ENCODE results near the gene TAGLN3.

The TAGLN3 gene

DNA sequence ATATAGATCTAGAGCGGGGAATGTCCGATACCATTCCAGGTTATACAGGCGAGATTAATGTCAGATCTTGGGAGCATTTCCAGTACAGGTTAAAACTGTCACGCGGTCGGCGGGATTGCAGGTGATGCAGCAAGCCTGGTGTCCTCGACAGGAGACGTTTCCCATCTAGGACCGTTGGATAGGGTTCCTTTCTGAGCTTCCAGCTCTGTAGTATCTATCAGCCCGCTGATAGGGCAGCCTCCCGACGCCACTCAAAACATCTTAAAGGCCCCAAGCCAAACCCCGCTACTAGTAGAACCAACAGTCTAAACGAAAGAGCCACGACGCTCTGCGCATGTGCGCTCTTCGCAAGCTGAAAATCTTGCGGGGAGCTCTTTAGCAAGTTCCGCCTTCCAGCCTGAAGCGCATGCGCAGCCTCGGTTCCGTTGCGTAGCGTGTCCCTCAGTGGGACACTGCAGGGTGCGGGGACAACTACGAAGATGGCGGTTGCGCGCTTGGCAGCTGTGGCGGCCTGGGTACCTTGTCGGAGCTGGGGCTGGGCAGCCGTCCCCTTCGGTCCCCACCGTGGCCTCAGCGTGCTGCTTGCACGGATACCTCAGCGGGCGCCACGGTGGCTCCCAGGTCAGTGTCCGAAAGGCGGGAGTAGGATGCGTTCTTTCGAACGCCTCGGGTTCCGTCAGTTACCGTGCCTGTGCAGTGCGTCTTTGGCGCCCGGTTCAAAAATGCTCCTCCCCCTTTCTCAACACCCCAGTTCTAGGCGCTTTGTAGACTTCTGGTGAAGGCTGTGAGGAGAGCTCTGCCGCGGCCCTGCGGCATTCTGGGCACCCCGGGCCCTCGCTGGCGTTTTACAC is 19.9 kb upstream of the TAGLN3 start, which contains the start of gene ABHD10:
Gene ABHD10 (plus strand): TSS at position 444 of the 851 bp plus-strand sequence. CDS start 36 bp downstream, at position 480.
- DNase-seq (ENCODE audit: low spot score), result peak; percentile 99

DNA sequence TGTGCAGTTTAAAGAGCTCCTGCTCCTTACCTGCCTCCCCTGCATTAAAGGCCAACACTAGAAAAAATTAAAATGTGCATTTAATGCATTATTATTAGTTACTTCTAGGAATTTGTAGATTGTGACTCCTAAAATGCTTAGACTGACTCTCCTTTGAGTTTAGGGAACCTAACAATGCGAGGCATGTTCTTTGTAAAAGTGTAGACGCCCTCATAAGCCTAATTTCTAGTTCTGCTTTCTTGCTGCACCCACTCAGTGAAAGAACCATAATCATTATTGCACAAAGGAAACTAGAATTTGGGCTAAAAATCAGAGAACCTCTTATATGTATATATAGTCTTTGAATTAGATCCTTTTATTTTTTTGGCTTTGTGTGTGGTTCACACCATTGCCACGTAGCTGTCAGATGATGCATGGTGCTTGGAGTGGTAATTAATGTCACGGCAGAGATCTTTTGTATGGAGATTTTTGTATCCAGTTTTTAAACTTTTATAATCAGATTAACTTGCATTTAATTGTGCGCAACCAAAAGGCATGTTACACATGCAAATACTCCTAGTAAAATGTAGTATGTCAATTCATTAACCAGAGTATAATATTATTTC is 19.2 kb upstream of the TAGLN3 start:
- DNase-seq (ENCODE audit: low spot score), result peak; percentile 48

- no peak for DNase-seq (ENCODE audit: low spot score)
Measured at GRCh38 chr3:111980716-111981456, 17.8 kb upstream of the TAGLN3 start.

DNA sequence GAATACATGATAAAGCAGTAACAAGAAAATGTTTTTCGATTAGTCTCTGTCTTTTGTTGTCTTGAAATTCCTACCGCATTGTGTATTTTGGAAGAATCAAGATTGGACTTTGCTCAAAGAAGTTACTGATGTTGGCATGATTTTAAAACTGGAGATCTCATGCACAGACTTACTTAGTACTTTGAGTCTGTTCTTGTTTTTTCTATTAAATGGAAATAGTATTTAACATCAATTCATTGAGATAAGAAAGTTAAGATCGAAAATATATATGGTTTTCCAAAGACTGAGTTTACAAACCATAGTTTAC is 17.3 kb upstream of the TAGLN3 start:
- DNase-seq (ENCODE audit: low spot score), result no peak

DNA sequence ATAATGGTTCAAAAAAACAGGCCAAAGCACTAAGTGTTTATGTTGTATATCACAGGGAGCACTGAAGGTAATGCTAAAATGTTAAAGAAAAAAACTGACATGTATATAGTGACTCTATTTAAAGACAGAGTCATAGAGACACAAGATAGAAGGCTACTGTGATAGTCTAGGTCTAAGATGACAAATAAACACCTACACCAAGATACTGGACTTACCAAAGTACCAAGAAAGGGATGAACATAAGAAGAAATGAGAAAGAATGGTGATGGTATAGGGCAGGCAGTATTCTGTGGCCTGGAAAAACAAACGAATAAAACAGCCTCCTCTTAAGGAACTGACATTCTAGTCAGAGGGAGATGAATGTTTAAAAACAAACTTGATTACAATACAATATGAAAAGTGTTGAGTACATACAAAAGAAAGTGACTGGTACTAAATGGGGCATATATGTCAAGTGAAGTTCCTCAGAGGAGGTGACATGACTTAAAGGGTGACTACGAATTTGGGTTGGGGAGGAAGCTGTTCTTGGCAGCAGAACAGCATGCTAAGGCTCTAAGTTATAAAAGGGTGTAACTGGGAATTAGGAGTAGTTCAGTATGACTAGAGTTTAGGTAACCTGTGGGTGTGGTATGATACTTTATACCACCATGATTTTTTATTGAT is 14.0 kb upstream of the TAGLN3 start:
- DNase-seq (ENCODE audit: low spot score), result no peak

DNA sequence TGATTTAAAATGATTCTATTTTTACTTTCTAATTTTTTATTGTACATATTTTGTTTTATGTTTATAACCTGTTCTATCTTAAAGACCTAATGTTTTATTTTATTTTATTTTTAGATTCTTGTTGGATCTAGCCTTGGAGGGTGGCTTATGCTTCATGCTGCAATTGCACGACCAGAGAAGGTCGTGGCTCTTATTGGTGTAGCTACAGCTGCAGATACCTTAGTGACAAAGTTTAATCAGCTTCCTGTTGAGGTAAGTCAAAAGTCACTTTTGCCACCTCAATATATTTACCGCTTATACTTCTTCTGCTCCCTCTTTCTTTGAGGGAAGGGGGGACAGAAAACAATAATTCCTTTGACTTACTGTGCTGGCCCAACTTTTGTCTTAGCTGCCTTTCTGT is 11.9 kb upstream of the TAGLN3 start:
- DNase-seq (ENCODE audit: low spot score), result no peak

DNA sequence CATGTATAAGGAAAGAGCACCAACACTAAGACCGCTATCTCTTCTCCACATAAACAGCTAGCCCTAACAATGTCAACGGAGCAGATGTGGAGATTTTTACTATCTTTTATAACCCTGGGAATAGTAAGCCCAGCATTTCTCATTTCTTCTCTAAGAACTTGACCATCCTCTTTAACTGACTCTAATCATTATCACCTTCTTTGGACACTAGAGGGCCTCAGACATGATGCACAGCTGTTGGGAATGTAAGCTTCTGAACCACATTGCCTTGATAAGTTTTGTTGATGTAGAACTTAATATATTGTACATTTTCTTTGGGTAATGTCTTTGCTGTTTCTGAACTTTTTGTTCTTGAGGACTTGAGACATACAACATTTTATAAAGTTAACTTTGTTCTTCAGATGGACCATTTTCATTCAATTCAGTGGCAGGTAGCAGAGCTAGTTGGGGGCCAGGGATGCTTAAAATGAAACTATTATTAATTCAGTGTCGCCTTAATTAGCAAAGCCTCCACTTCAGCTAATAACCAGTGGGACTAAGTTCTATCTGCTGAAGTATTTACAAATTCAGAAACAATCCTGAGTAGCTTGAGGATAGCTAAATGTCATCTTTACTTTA is 9.6 kb upstream of the TAGLN3 start:
- DNase-seq (ENCODE audit: low spot score), result peak; percentile 81

DNA sequence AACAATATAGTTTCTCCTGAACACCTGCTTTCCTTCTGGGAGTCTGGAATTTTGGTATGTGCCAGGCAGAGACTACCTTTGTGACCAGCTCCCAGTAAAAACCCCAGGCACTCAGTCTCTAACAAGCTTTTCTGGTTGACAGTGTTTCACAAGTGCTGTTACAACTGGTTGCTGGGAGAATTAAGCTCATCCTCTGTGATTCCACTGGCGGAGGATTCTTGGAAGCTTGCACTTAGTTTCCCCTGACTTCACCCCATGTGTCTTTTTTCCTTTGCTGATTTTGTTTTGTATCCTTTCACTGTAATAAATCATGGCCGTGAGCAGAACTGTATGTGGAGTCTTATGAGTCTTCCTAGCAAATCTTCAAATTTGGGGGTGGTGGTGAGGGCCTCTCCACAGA is 5.7 kb upstream of the TAGLN3 start:
- DNase-seq (ENCODE audit: low spot score), result no peak

DNA sequence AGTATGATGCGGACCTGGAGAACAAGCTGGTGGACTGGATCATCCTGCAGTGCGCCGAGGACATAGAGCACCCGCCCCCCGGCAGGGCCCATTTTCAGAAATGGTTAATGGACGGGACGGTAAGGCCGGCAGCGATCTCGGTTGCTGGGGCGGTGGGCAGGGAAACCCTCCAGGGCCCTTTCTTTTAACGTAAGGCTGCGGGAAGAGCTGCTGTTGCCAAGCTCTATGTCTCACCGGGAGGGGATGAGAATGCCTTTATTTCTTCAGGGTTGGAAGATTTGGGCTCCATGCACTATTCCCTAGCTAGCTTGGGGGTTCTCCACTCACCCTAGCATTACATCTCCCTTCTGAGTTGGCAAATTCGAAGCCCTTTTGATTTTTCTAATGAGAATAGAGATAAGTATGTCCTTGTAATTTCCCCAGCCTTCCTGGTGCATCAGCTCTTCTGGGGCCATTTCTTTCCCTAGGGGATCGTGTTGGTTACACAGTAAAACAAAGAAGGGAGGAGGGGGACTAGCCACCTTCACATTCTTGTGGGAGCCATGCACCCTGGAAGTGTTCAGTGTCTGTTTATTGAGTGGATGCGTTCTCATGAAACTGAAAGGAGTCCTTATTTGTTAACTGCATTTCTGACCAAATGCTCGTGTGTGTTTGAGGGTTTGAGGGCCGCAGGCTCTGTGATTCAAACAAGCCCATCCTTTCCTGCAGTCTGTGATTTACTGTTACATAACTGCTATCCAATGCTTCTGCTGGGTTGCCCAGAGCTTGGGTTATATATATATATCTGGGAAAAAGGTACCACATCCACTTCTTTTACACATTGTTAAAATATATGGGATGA is 982 bp downstream of the TAGLN3 start:
- peak; percentile 84 for DNase-seq (ENCODE audit: low spot score)

DNA sequence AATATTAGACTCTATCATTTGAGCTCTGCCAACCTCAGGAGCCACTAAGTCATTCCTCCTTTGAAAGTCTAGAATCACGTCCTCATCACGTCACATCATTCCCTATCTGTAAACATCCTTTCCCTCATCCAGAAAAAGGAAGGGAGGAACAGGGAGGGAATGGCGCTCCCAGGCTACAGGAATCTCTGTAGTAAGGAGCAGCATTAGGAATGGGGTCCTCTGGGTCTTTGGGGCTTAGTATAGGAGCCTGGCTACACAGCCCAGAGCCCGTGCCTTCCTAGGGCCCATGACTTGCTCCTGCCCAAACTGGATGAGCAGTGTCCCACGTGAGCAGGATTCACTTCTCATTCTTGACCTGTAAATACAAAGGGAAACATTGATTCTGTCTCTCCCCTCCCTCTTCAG is 1.6 kb downstream of the TAGLN3 start:
- DNase-seq (ENCODE audit: low spot score), result peak; percentile 67

DNA sequence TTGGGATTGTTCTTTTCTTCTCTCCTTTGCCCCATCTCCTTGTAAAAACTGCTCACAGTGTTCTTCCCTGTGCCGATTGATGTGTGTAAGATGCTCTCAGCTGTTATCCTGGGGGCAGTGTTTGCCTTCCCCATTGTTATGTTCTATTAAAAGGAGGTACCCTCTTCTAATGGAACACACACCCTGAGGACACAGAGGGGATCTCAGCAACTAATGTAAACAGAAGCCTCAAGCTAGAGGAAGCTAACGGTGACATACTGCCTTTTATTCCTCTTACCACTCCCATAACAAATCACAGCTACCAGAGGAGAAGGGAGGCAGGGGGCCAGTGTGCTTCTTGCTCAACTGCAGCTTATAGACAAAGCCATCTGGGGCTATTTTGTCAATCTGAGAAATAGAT is 2.2 kb downstream of the TAGLN3 start:
- DNase-seq (ENCODE audit: low spot score), result peak; percentile 44

- peak; percentile 59 for DNase-seq (ENCODE audit: low spot score)
Measured at GRCh38 chr3:112001526-112001925, 2.8 kb downstream of the TAGLN3 start.

GRCh38 chr3:112002096-112002971 is 3.6 kb downstream of the TAGLN3 start:
- no peak for DNase-seq (ENCODE audit: low spot score)

DNA sequence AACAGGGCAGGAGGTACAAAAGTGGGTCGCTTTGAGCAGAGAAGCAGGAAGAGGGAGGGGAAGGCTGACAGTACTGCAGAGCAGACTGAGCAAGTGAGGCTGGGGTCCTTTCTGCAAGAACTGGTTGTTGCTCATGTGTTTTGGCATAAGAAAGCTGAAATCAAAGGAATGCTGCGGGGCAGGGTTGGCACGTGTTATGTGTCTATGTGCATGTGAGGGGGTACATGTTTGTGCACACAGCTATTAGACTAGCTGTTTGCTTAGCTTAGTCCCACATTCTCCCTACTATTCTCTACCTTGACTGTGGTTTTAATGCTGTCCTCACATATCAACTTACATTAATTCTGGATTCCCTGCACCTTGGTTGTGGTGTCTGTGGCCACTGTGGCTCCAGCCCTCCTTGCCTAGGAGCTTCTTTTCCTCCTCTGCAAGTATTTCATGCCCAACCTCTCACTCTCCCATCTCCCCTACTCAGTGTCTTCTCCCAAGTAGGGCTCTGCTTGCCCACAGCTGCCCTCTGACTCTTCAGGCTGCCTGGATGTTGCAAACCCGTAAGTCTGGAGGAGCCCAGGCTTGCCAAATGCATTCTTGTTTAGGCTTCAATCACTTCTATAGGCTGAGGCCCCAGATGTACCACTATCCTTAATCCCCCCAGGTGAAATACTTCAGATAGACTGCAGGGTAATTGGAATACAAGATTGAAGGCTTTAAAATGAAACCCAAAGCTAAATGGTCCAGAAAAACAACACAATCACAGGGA is 4.8 kb downstream of the TAGLN3 start:
- DNase-seq (ENCODE audit: low spot score), result no peak

DNA sequence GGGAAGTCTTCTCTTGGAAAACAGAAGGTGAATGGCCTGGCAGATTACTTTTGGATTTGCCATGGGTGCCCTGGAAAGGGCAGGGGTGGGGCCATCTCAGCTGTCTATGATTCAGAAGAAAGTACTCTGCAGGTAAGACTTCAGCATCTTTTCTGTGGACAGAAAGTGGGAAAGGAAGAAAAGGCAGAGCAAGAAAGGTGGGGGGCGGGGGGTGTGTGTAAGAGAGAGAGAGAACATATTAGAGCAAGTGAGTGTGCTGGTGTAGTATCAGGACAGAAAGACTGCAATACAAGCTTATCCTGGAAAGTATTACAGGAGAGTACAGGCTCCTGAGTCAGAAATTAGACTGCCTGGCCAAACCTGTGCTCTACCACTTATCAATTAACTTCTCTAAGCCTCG is 5.5 kb downstream of the TAGLN3 start:
- DNase-seq (ENCODE audit: low spot score), result no peak

DNA sequence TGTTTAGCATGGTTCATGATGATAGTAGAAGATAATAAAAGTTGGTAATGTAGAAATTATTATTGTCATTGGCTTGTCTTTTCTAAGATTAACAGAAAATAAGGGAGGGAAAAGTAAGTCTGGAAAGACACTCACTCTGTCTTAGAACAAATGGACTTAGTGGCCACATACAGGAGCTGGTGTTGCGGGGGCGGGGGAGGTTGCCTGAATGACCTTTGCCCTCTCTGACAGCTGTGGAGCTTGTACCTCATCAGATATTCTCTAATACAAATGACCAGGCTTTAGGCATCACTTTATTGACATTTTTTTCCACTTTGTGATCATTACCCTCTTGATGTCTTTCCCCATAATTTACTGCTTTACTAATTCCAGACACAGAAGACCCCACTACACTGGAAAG is 5.9 kb downstream of the TAGLN3 start:
- no peak for DNase-seq (ENCODE audit: low spot score)

- no peak for DNase-seq (ENCODE audit: low spot score)
Measured at GRCh38 chr3:112005091-112005672, 6.5 kb downstream of the TAGLN3 start.

DNA sequence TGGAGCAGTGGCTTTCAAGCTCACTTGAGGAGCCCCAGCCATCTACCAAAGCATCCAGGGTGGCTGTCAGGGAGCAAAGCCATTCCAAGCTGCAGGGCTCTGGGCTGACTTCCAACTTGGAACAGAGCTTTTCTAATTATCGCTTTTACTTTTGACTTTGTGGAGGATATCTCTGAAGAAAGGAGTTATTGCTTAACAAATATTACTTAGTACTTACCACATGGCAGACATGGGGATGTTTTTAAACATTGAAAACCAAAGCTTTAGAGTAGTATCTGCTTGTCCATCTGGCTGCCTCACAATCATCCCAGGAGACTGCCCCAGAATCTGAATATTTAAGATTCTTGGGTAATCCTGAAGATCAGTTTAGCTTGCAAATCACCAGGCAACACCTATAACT is 8.9 kb downstream of the TAGLN3 start:
- peak; percentile 37 for DNase-seq (ENCODE audit: low spot score)

DNA sequence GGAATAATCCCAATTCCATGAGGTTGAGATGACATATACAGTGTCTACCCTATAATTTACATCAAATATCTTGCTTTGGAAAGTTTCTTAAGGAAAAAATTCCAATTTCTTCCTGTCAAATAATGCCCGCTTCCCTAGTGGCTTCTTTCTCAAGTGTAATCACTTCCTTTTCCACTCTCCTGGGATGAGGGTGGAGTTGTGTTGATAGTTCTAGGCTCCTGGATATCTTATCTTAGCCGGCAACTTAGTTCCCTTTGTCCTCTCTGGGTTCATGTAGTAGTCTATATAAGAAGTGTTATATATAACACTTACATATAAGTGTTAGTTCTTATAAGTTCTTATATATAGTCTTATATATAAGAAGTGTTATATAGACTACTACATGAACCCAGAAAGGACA is 10.9 kb downstream of the TAGLN3 start:
- DNase-seq (ENCODE audit: low spot score), result no peak

Measured in cerebellar cortex (tissue), 1 donor.